Testis (tissue), 2 donors: ENCODE measurements around the gene CRISP2.

Experiments
- POLR2A ChIP-seq: fragments of 450-650 bp; IDR thresholded peaks from one replicate; pipeline ENCODE4 v1.6.1; 2017; ENCODE audit warnings: antibody characterized with exemption, mild to moderate bottlenecking, moderate library complexity
- TF ChIP-seq, protein P1 (sequence below), 3 experiments: fragments of 450-650 bp in 2 of 3; fragments of 200-600 bp in 1 of 3; sonication (generic) in 1 of 3; IDR thresholded peaks; one replicate each; pipeline ENCODE4 v1.5.1; 2016 to 2019; ENCODE audit warnings: antibody characterized with exemption in 3 of 3, mild to moderate bottlenecking in 2 of 3, moderate library complexity in 1 of 3

DNA sequence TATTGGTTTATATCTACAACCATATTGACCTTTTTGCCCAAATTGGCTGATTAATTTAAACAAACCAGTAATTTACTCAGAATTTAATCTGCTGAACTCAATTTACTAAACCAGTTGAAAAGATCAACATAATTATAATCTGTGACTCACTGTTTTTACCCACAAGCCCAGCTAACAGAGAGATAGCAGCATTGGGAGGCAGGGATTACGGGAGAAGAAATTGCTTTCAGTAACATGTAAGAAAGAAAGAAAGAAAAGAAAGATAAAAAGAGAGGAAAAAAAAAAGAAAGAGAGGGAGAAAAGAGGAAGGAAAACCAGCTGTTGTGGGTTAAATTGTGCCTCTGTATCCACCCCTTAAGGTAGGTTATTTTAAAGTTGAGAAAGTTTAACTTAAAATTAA lies 63.4 kb downstream of the CRISP2 start:
- TF ChIP-seq, protein P1, sequence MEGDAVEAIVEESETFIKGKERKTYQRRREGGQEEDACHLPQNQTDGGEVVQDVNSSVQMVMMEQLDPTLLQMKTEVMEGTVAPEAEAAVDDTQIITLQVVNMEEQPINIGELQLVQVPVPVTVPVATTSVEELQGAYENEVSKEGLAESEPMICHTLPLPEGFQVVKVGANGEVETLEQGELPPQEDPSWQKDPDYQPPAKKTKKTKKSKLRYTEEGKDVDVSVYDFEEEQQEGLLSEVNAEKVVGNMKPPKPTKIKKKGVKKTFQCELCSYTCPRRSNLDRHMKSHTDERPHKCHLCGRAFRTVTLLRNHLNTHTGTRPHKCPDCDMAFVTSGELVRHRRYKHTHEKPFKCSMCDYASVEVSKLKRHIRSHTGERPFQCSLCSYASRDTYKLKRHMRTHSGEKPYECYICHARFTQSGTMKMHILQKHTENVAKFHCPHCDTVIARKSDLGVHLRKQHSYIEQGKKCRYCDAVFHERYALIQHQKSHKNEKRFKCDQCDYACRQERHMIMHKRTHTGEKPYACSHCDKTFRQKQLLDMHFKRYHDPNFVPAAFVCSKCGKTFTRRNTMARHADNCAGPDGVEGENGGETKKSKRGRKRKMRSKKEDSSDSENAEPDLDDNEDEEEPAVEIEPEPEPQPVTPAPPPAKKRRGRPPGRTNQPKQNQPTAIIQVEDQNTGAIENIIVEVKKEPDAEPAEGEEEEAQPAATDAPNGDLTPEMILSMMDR (IDR thresholded peaks at IDR 0.05): no peak
- no peak for TF ChIP-seq POLR2A
